ENCODE data around the gene VPS51.

DNA sequence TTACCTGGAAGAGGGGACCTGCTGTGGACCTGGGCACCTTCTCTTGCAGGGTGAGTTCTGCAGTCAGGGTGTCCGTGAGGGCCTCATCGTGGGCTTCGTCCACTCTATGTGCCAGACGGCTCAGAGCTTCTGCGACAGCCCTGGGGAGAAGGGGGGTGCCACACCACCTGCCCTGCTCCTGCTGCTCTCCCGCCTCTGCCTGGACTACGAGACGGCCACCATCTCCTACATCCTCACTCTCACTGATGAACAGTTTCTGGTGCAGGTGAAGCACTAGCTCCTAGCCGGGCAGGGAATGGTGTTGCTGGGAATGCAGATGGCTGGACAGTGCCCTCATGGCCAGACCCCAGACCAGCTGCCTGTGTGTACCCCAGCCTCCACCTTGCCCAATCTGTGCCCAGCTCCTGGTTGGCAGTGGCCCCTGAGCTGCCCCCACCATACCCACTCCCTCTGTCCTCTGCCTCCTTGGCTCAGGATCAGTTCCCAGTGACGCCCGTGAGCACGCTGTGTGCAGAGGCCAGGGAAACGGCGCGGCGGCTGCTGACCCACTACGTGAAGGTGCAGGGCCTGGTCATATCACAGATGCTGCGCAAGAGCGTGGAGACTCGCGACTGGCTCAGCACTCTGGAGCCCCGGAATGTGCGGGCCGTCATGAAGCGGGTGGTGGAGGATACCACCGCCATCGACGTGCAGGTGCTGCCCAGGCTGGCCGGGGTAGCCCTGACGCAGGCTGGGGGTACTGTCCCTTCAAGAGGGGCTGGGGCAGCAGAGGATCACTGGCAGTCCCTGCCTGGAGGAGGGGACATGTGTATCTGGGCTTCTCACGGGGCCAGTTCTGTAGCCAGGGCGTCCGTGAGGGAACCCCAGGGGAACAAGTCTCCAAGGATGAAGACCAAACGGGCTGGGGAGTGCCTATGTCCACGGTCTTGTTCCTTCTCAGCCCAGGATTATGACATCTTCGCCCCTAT, 13.5 kb downstream of the VPS51 start:
- TF ChIP-seq, protein P1, sequence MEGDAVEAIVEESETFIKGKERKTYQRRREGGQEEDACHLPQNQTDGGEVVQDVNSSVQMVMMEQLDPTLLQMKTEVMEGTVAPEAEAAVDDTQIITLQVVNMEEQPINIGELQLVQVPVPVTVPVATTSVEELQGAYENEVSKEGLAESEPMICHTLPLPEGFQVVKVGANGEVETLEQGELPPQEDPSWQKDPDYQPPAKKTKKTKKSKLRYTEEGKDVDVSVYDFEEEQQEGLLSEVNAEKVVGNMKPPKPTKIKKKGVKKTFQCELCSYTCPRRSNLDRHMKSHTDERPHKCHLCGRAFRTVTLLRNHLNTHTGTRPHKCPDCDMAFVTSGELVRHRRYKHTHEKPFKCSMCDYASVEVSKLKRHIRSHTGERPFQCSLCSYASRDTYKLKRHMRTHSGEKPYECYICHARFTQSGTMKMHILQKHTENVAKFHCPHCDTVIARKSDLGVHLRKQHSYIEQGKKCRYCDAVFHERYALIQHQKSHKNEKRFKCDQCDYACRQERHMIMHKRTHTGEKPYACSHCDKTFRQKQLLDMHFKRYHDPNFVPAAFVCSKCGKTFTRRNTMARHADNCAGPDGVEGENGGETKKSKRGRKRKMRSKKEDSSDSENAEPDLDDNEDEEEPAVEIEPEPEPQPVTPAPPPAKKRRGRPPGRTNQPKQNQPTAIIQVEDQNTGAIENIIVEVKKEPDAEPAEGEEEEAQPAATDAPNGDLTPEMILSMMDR (optimal IDR thresholded peaks at IDR 0.05 in 1 of 3, IDR thresholded peaks at IDR 0.05 in 1 of 3, conservative IDR thresholded peaks at IDR 0.05 in 1 of 3; ENCODE audit: extremely low read depth in 1 of 3, insufficient read depth in 2 of 3, low read length in 3 of 3): no peak
- TF ChIP-seq EZH2 (IDR thresholded peaks at IDR 0.05; ENCODE audit: low read length): no peak
